ENCODE measurements around the gene NR3C1.
A peak's percentile ranks its signal among the peaks of the same experiment; 100 is the strongest.

Gene NR3C1

DNA sequence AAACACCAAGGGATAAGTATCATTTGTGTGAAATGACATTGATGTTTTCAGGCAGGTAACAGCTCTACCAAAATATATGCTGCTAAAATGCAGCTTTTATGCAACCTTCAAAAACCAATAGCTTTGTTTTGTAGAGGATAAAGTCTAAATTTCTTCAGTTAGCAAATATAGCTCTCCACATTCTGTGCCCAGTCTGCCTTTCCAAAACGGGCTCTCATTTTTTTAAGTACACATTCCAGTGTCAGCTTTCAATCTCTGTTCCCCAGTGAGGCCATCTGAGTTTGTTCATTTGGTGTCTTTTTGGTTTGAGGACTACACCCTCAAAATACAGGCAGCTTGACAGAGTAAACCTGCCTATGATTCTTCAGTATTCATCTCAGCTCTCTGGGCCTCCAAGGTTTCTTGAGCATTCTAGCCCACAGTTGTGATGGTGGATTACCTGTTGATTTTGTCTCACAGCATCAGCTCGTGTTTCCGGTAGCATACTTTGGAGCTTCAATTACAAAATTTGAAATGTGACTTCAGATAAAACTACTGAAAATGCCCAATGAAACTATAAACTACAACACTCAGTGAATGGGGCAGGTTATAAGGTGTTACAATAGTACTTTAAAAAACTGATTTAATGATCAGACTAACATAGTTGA is 55.7 kb downstream of the NR3C1 start:
- H3K27ac ChIP-seq (ENCODE audit: poor library complexity, severe bottlenecking) = no peak overlapping the region

DNA sequence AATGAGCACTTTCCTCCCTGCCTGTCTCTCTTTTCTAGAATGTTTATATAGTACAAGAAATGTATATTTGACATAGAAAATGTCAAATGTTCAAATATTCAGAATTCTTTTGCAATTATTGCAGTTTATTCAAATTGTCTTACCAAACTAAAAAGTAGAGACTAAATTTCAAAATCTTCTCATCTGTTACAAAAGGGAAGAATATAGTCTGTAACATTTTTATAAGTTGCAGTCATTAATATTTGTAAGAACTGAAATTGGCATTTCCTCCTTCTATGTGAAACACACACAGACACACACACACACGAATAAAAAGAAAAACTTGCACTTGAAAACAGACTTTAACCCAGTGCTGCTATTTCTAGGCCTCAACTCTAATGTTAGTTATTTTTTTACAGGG is 56.4 kb downstream of the NR3C1 start:
- Histone ChIP-seq H3K4me1 (ENCODE audit: insufficient read depth, poor library complexity, severe bottlenecking) (peaks cover 28% of the 10 kb centered on the region), H3K36me3 (ENCODE audit: low read depth) (no peaks in the 10 kb centered on the region; the same call in none of the 2 replicates), H3K9me3 (ENCODE audit: severe bottlenecking) (no peaks in the 10 kb centered on the region), H3K27ac (ENCODE audit: poor library complexity, severe bottlenecking) (no peak overlapping the region), H3K27me3 (ENCODE audit: insufficient read depth, poor library complexity, severe bottlenecking) (no peaks in the 10 kb centered on the region), H3K4me3 (ENCODE audit: severe bottlenecking) (no peak overlapping the region)
- ATAC-seq (ENCODE audit: low read depth) (no peak), DNase-seq (ENCODE audit: low spot score) (no peak)
- TF ChIP-seq, protein P1, sequence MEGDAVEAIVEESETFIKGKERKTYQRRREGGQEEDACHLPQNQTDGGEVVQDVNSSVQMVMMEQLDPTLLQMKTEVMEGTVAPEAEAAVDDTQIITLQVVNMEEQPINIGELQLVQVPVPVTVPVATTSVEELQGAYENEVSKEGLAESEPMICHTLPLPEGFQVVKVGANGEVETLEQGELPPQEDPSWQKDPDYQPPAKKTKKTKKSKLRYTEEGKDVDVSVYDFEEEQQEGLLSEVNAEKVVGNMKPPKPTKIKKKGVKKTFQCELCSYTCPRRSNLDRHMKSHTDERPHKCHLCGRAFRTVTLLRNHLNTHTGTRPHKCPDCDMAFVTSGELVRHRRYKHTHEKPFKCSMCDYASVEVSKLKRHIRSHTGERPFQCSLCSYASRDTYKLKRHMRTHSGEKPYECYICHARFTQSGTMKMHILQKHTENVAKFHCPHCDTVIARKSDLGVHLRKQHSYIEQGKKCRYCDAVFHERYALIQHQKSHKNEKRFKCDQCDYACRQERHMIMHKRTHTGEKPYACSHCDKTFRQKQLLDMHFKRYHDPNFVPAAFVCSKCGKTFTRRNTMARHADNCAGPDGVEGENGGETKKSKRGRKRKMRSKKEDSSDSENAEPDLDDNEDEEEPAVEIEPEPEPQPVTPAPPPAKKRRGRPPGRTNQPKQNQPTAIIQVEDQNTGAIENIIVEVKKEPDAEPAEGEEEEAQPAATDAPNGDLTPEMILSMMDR (IDR thresholded peaks at IDR 0.05; ENCODE audit: poor library complexity, severe bottlenecking) = no peak

More for the DNA sequence above, 55.7 kb downstream of the NR3C1 start:
- H3K4me3 ChIP-seq (ENCODE audit: severe bottlenecking) = no peak overlapping the region
- no peaks in the 10 kb centered on the region for H3K27me3 ChIP-seq (ENCODE audit: insufficient read depth, poor library complexity, severe bottlenecking)
- peaks cover 24% of the 10 kb centered on the region for H3K4me1 ChIP-seq (ENCODE audit: insufficient read depth, poor library complexity, severe bottlenecking)
- TF ChIP-seq, protein P1 (IDR thresholded peaks at IDR 0.05; ENCODE audit: poor library complexity, severe bottlenecking) = no peak
- peaks cover 5% of the 10 kb centered on the region for H3K36me3 ChIP-seq (ENCODE audit: low read depth)
- no peak for ATAC-seq (ENCODE audit: low read depth)
- DNase-seq (ENCODE audit: low spot score) = no peak
- H3K9me3 ChIP-seq (ENCODE audit: severe bottlenecking) = no peaks in the 10 kb centered on the region

DNA sequence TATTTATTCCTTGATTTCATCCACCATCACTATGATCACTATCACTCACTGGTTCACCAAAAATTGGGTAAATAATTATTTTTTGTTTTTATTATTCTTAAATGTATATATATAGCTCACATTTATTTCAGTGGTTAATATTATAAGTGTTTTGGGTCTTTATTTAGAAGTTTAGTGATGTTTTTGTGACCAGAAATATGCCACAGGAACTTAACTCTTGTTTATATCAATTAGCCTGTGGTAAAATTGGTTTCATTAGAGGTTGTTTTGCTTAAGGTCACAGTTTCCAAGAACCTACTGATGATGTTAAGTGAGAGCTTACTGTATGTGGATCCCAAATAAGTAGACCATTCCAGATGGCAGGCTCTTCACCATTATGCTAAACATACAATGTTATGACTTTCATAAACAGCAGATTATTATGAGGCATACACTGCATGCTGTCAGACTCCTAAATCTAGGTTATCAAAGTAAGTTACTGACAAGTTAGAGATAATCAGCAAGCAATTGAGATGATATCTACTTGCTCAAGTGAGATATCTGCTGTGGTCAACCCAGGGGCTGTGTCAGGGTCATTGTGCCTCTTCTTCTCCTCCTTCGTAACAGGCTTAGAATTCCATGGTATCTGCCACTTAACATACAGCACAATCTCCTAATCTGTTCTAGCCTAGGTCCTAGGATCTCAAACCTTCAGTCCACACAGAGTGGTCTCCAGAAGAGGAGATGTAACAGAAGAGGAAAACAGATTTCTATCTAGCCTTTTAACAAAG is 57.6 kb downstream of the NR3C1 start:
- no peaks in the 10 kb centered on the region for H3K9me3 ChIP-seq (ENCODE audit: severe bottlenecking)
- TF ChIP-seq, protein P1 (IDR thresholded peaks at IDR 0.05; ENCODE audit: poor library complexity, severe bottlenecking) = no peak
- peaks cover 27% of the 10 kb centered on the region for H3K4me1 ChIP-seq (ENCODE audit: insufficient read depth, poor library complexity, severe bottlenecking)
- no peak for DNase-seq (ENCODE audit: low spot score)
- peaks cover 2% of the 10 kb centered on the region; the same call in 1 of the 2 replicates for H3K36me3 ChIP-seq (ENCODE audit: low read depth)
- no peak for ATAC-seq (ENCODE audit: low read depth)
- H3K4me3 ChIP-seq (ENCODE audit: severe bottlenecking) = no peak overlapping the region
- H3K27me3 ChIP-seq (ENCODE audit: insufficient read depth, poor library complexity, severe bottlenecking) = no peaks in the 10 kb centered on the region
- H3K27ac ChIP-seq (ENCODE audit: poor library complexity, severe bottlenecking) = no peak overlapping the region

DNA sequence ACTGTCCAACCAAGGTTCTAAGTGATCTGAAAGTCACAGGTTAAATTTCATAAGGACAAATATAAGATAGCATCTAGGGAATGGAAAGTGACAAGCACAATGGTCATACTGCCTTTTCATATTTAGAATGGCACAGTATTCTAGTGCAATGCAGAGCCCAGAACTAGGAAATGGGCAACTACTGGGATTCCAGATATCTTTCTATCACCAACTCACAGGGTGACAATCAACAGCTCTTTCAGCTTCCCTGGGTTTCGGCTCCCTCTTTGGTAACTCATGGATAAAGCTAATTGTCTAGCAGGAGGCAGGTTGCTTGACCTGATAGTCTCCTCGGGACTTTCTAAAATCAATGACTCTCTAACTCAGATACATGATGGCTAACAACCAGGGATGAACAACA is 60.4 kb downstream of the NR3C1 start:
- H3K27ac ChIP-seq (ENCODE audit: poor library complexity, severe bottlenecking) = no peak overlapping the region
- H3K36me3 ChIP-seq (ENCODE audit: low read depth) = peaks cover 20% of the 10 kb centered on the region
- H3K4me3 ChIP-seq (ENCODE audit: severe bottlenecking) = no peak overlapping the region
- no peaks in the 10 kb centered on the region for H3K9me3 ChIP-seq (ENCODE audit: severe bottlenecking)
- TF ChIP-seq, protein P1 (IDR thresholded peaks at IDR 0.05; ENCODE audit: poor library complexity, severe bottlenecking) = no peak
- DNase-seq (ENCODE audit: low spot score) = no peak
- peaks cover 29% of the 10 kb centered on the region for H3K4me1 ChIP-seq (ENCODE audit: insufficient read depth, poor library complexity, severe bottlenecking)
- H3K27me3 ChIP-seq (ENCODE audit: insufficient read depth, poor library complexity, severe bottlenecking) = no peaks in the 10 kb centered on the region
- no peak for ATAC-seq (ENCODE audit: low read depth)

DNA sequence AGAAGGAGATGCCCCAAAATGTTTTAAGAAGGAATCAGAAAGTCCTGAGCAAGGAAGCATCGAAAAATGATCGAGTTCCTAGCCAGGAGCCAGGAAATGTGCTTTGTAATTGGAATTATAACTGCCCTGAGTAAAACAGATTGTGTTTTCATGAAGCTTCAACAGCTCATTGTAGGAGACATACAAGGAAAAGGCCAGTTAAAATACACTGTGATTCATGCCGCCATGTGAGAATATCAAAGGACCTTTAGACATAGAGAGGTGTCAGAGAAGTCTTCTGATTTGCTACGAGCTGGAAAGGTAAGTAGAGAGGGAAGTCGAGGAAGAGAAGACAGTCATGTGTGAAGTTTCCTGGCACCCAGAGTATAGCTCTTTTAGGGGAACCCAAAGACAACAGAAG is 60.9 kb downstream of the NR3C1 start:
- DNase-seq (ENCODE audit: low spot score) (no peak), ATAC-seq (ENCODE audit: low read depth) (no peak)
- Histone ChIP-seq H3K9me3 (ENCODE audit: severe bottlenecking) (no peaks in the 10 kb centered on the region), H3K27me3 (ENCODE audit: insufficient read depth, poor library complexity, severe bottlenecking) (no peaks in the 10 kb centered on the region), H3K36me3 (ENCODE audit: low read depth) (peaks cover 21% of the 10 kb centered on the region), H3K4me3 (ENCODE audit: severe bottlenecking) (no peak overlapping the region), H3K4me1 (ENCODE audit: insufficient read depth, poor library complexity, severe bottlenecking) (peaks cover 29% of the 10 kb centered on the region), H3K27ac (ENCODE audit: poor library complexity, severe bottlenecking) (peak overlapping the region; percentile 8)
- TF ChIP-seq, protein P1 (IDR thresholded peaks at IDR 0.05; ENCODE audit: poor library complexity, severe bottlenecking) = no peak
